NCI-H1417 (cell line): Measurements from ENCODE around the gene ZBED5.
A peak's percentile ranks its signal among the peaks of the same experiment; 100 is the strongest.

Experiments
- DNase-seq, 3 experiments: peaks; one replicate each; lab custom pipeline; 2025; lab: John Stamatoyannopoulos, UW

Gene ZBED5

GRCh38 chr11:10878408-10879214 lies 20.8 kb upstream of the ZBED5 start:
- peak; percentile 3 to 61 (median 38) for DNase-seq

- DNase-seq, result no peak
Measured at GRCh38 chr11:10876158-10876557, 18.3 kb upstream of the ZBED5 start.

GRCh38 chr11:10875430-10876021 lies 17.7 kb upstream of the ZBED5 start:
- DNase-seq, result no peak

GRCh38 chr11:10872097-10872496 lies 14.2 kb upstream of the ZBED5 start:
- DNase-seq, result no peak

- DNase-seq, result no peak
Measured at GRCh38 chr11:10868352-10868751, 10.5 kb upstream of the ZBED5 start.

- peak in 1 of 3 experiments; percentile 7 for DNase-seq
Measured at GRCh38 chr11:10866893-10867331, 9.1 kb upstream of the ZBED5 start.

- no peak for DNase-seq
Measured at GRCh38 chr11:10865837-10866270, 8.0 kb upstream of the ZBED5 start.

GRCh38 chr11:10864688-10865087 lies 6.8 kb upstream of the ZBED5 start:
- no peak for DNase-seq

GRCh38 chr11:10862446-10862845 lies 4.6 kb upstream of the ZBED5 start:
- DNase-seq, result no peak

- no peak for DNase-seq
Measured at GRCh38 chr11:10861799-10862198, 3.9 kb upstream of the ZBED5 start.

- no peak for DNase-seq
Measured at GRCh38 chr11:10861047-10861446, 3.2 kb upstream of the ZBED5 start.

GRCh38 chr11:10858439-10859325 lies 829 bp upstream of the ZBED5 start:
- DNase-seq, result peak in 2 of 3 experiments; percentile 89 to 95

GRCh38 chr11:10857459-10857708 lies 469 bp downstream of the ZBED5 start:
- DNase-seq, result no peak

GRCh38 chr11:10856689-10857458 lies 979 bp downstream of the ZBED5 start:
- DNase-seq, result peak; percentile 69 to 83 (median 74)

GRCh38 chr11:10855295-10855694 lies 2.6 kb downstream of the ZBED5 start:
- DNase-seq, result no peak

- no peak for DNase-seq
Measured at GRCh38 chr11:10847960-10848860, 9.6 kb downstream of the ZBED5 start.

GRCh38 chr11:10846660-10847059 lies 11.2 kb downstream of the ZBED5 start:
- DNase-seq, result no peak

GRCh38 chr11:10845589-10845988 lies 12.3 kb downstream of the ZBED5 start:
- no peak for DNase-seq

GRCh38 chr11:10844796-10845195 lies 13.1 kb downstream of the ZBED5 start:
- no peak for DNase-seq

GRCh38 chr11:10844356-10844755 lies 13.5 kb downstream of the ZBED5 start:
- no peak for DNase-seq

- DNase-seq, result no peak
Measured at GRCh38 chr11:10838881-10839280, 19.0 kb downstream of the ZBED5 start.
